HL-60 (cell line): ENCODE results near the gene PTCHD4.

ENCODE experiments used
- GABPA ChIP-seq: IDR thresholded peaks from 2 replicates; pipeline ENCODE4 v1.6.1; 2012; ENCODE audit warnings: low read depth
- POLR2AphosphoS5 ChIP-seq: IDR thresholded peaks from 2 replicates; pipeline ENCODE4 v1.6.1; 2012; ENCODE audit warnings: low read depth
- SPI1 ChIP-seq: IDR thresholded peaks from 2 replicates; pipeline ENCODE4 v1.6.1; 2012; ENCODE audit warnings: low read depth, mild to moderate bottlenecking, borderline replicate concordance
- TF ChIP-seq, protein P1 (sequence below): IDR thresholded peaks from one replicate; pipeline ENCODE4 v1.5.1; 2011; ENCODE audit warnings: low read length, control low read depth, inconsistent platforms; ENCODE audit not compliant: insufficient read depth
- TF ChIP-seq, protein P2 (sequence below): IDR thresholded peaks from 2 replicates; pipeline ENCODE4 v1.6.1; 2012; ENCODE audit warnings: low read depth; ENCODE audit not compliant: insufficient replicate concordance

GRCh38 chr6:48080227-48081009, 30.6 kb downstream of the PTCHD4 start:
- TF ChIP-seq, protein P1, sequence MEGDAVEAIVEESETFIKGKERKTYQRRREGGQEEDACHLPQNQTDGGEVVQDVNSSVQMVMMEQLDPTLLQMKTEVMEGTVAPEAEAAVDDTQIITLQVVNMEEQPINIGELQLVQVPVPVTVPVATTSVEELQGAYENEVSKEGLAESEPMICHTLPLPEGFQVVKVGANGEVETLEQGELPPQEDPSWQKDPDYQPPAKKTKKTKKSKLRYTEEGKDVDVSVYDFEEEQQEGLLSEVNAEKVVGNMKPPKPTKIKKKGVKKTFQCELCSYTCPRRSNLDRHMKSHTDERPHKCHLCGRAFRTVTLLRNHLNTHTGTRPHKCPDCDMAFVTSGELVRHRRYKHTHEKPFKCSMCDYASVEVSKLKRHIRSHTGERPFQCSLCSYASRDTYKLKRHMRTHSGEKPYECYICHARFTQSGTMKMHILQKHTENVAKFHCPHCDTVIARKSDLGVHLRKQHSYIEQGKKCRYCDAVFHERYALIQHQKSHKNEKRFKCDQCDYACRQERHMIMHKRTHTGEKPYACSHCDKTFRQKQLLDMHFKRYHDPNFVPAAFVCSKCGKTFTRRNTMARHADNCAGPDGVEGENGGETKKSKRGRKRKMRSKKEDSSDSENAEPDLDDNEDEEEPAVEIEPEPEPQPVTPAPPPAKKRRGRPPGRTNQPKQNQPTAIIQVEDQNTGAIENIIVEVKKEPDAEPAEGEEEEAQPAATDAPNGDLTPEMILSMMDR, result no peak
- TF ChIP-seq POLR2AphosphoS5, result no peak
- no peak for TF ChIP-seq GABPA
- TF ChIP-seq, protein P2, sequence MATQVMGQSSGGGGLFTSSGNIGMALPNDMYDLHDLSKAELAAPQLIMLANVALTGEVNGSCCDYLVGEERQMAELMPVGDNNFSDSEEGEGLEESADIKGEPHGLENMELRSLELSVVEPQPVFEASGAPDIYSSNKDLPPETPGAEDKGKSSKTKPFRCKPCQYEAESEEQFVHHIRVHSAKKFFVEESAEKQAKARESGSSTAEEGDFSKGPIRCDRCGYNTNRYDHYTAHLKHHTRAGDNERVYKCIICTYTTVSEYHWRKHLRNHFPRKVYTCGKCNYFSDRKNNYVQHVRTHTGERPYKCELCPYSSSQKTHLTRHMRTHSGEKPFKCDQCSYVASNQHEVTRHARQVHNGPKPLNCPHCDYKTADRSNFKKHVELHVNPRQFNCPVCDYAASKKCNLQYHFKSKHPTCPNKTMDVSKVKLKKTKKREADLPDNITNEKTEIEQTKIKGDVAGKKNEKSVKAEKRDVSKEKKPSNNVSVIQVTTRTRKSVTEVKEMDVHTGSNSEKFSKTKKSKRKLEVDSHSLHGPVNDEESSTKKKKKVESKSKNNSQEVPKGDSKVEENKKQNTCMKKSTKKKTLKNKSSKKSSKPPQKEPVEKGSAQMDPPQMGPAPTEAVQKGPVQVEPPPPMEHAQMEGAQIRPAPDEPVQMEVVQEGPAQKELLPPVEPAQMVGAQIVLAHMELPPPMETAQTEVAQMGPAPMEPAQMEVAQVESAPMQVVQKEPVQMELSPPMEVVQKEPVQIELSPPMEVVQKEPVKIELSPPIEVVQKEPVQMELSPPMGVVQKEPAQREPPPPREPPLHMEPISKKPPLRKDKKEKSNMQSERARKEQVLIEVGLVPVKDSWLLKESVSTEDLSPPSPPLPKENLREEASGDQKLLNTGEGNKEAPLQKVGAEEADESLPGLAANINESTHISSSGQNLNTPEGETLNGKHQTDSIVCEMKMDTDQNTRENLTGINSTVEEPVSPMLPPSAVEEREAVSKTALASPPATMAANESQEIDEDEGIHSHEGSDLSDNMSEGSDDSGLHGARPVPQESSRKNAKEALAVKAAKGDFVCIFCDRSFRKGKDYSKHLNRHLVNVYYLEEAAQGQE, result no peak
- TF ChIP-seq SPI1, result no peak
